Upper lobe of left lung (tissue), 4 donors: ENCODE measurements around the gene SMIM29.

Experiments
- CTCF ChIP-seq, 6 experiments: fragments of 450-650 bp in 4 of 6; fragments of 200-600 bp in 2 of 6; sonication (generic) in 2 of 6; IDR thresholded peaks; one replicate each; pipeline ENCODE4 v1.5.1; 2016 to 2019; ENCODE audit warnings: antibody characterized with exemption in 6 of 6
- EP300 ChIP-seq, 4 donors: sonication (generic); formaldehyde crosslinking; IDR thresholded peaks; one replicate each; pipeline ENCODE4 v1.5.1; 2017; ENCODE audit warnings: antibody characterized with exemption in 4 of 4, control low read depth in 2 of 4
- POLR2A ChIP-seq, 4 donors: fragments of 450-650 bp; IDR thresholded peaks; one replicate each; pipeline ENCODE4 v1.5.1; 2016 to 2017; ENCODE audit warnings: antibody characterized with exemption in 4 of 4, mild to moderate bottlenecking in 2 of 4

GRCh38 chr6:34233867-34234266 is 14.9 kb downstream of the SMIM29 start:
- TF ChIP-seq CTCF (IDR thresholded peaks at IDR 0.05), result no peak
- no peak for TF ChIP-seq POLR2A (IDR thresholded peaks at IDR 0.05)
- TF ChIP-seq EP300 (IDR thresholded peaks at IDR 0.05), result no peak
